Stimulated activated effector memory CD8-positive, alpha-beta T cell treated with anti-CD3 and anti-CD28 coated beads, Interleukin-12 subunit alpha, Interleukin-12 subunit beta, amount 100 ng/mL, for 72 hours (primary cell): Measurements from ENCODE around the gene ATP6AP2.

Experiments
- ATAC-seq: fragments of 150-1000 bp; cut with Tn5 transposase; 2 replicates; pipeline ENCODE4 v1.10.0; 2021
- DNase-seq, 2 donors: peaks; one replicate each; pipeline ENCODE4 v3.0.0; 2021 to 2022; ENCODE audit warnings: low spot score in 2 of 2
- H3K27ac Mint-ChIP-seq: one replicate; pipeline ENCODE4 v1.8.0; 2022; ENCODE audit warnings: mild to moderate bottlenecking, mixed read lengths
- H3K36me3 Mint-ChIP-seq: one replicate; pipeline ENCODE4 v1.8.0; 2022; ENCODE audit warnings: mild to moderate bottlenecking, mixed read lengths
- H3K4me1 Mint-ChIP-seq: one replicate; pipeline ENCODE4 v1.8.0; 2022; ENCODE audit warnings: mixed read lengths
- H3K4me3 Mint-ChIP-seq: one replicate; pipeline ENCODE4 v1.8.0; 2022; ENCODE audit warnings: mild to moderate bottlenecking, mixed read lengths
- H3K9me3 Mint-ChIP-seq: one replicate; pipeline ENCODE4 v1.8.0; 2022; ENCODE audit warnings: mixed read lengths

ATP6AP2 gene

GRCh38 chrX:40580537-40581335 is at the start of gene ATP6AP2:
TSS of gene ATP6AP2 (plus strand) at chrX:40580970. CDS start at chrX:40581066, 96 bp downstream.
- peak within 1 kb of the TSS; percentile 91 for H3K4me3 Mint-ChIP-seq
- H3K36me3 Mint-ChIP-seq, result no peaks in the 10 kb centered on the region
- H3K27ac Mint-ChIP-seq, result peak within 1 kb of the TSS; percentile 96
- peak; percentile 98 for ATAC-seq
- peak; percentile 63 to 90 for DNase-seq
- H3K9me3 Mint-ChIP-seq, result no peaks in the 10 kb centered on the region
- H3K4me1 Mint-ChIP-seq, result peaks cover 27% of the 10 kb centered on the region

- no peak overlapping the region for H3K27ac Mint-ChIP-seq
- no peaks in the 10 kb centered on the region for H3K36me3 Mint-ChIP-seq
- ATAC-seq (no peak), DNase-seq (no peak)
- H3K4me1 Mint-ChIP-seq, result no peaks in the 10 kb centered on the region
- H3K9me3 Mint-ChIP-seq, result no peaks in the 10 kb centered on the region
- no peak overlapping the region for H3K4me3 Mint-ChIP-seq
Observed at GRCh38 chrX:40531056-40531826, 49.5 kb upstream of the ATP6AP2 start.

- Mint-ChIP-seq H3K4me1 (peaks cover 27% of the 10 kb centered on the region), H3K4me3 (no peak overlapping the region), H3K36me3 (no peaks in the 10 kb centered on the region), H3K27ac (no peak overlapping the region), H3K9me3 (no peaks in the 10 kb centered on the region)
- DNase-seq, result no peak
- ATAC-seq, result no peak
Observed at GRCh38 chrX:40537310-40537709, 43.5 kb upstream of the ATP6AP2 start.

GRCh38 chrX:40538406-40538805 is 42.4 kb upstream of the ATP6AP2 start:
- DNase-seq, result no peak
- H3K36me3 Mint-ChIP-seq, result no peaks in the 10 kb centered on the region
- H3K9me3 Mint-ChIP-seq, result no peaks in the 10 kb centered on the region
- H3K4me3 Mint-ChIP-seq, result peak overlapping the region; percentile 46
- no peak for ATAC-seq
- no peak overlapping the region for H3K27ac Mint-ChIP-seq
- peaks cover 27% of the 10 kb centered on the region for H3K4me1 Mint-ChIP-seq

GRCh38 chrX:40539214-40540142 is 41.3 kb upstream of the ATP6AP2 start:
- Mint-ChIP-seq H3K4me1 (peaks cover 31% of the 10 kb centered on the region), H3K36me3 (no peaks in the 10 kb centered on the region), H3K27ac (no peak overlapping the region), H3K9me3 (no peaks in the 10 kb centered on the region), H3K4me3 (peak overlapping the region; percentile 46)
- ATAC-seq (peak; percentile 92), DNase-seq (peak; percentile 25 to 73)

- Mint-ChIP-seq H3K27ac (no peak overlapping the region), H3K36me3 (no peaks in the 10 kb centered on the region), H3K9me3 (no peaks in the 10 kb centered on the region), H3K4me3 (no peak overlapping the region), H3K4me1 (peaks cover 31% of the 10 kb centered on the region)
- ATAC-seq, result no peak
- no peak for DNase-seq
Observed at GRCh38 chrX:40542208-40542607, 38.6 kb upstream of the ATP6AP2 start.

- no peak overlapping the region for H3K27ac Mint-ChIP-seq
- no peak overlapping the region for H3K4me3 Mint-ChIP-seq
- no peaks in the 10 kb centered on the region for H3K36me3 Mint-ChIP-seq
- ATAC-seq (no peak), DNase-seq (no peak)
- H3K9me3 Mint-ChIP-seq, result no peaks in the 10 kb centered on the region
- H3K4me1 Mint-ChIP-seq, result peaks cover 30% of the 10 kb centered on the region
Observed at GRCh38 chrX:40542972-40543371, 37.8 kb upstream of the ATP6AP2 start.

GRCh38 chrX:40543661-40544328 is 37.0 kb upstream of the ATP6AP2 start:
- Mint-ChIP-seq H3K36me3 (no peaks in the 10 kb centered on the region), H3K27ac (no peak overlapping the region), H3K4me3 (no peak overlapping the region), H3K9me3 (no peaks in the 10 kb centered on the region), H3K4me1 (peaks cover 22% of the 10 kb centered on the region)
- DNase-seq (peak in 1 of 2 donors; percentile 3), ATAC-seq (no peak)

GRCh38 chrX:40544343-40545266 is 36.2 kb upstream of the ATP6AP2 start:
- ATAC-seq, result peak; percentile 51

GRCh38 chrX:40546870-40547269 is 33.9 kb upstream of the ATP6AP2 start:
- no peak for ATAC-seq
- H3K4me3 Mint-ChIP-seq, result no peak overlapping the region
- DNase-seq, result no peak
- H3K27ac Mint-ChIP-seq, result no peak overlapping the region
- H3K36me3 Mint-ChIP-seq, result no peaks in the 10 kb centered on the region
- no peaks in the 10 kb centered on the region for H3K9me3 Mint-ChIP-seq
- H3K4me1 Mint-ChIP-seq, result peaks cover 4% of the 10 kb centered on the region

More at GRCh38 chrX:40544343-40545266, 36.2 kb upstream of the ATP6AP2 start:
- H3K36me3 Mint-ChIP-seq, result no peaks in the 10 kb centered on the region
- no peaks in the 10 kb centered on the region for H3K9me3 Mint-ChIP-seq
- H3K27ac Mint-ChIP-seq, result no peak overlapping the region
- H3K4me3 Mint-ChIP-seq, result no peak overlapping the region
- H3K4me1 Mint-ChIP-seq, result peaks cover 13% of the 10 kb centered on the region
- no peak for DNase-seq

GRCh38 chrX:40550066-40550465 is 30.7 kb upstream of the ATP6AP2 start:
- Mint-ChIP-seq H3K4me3 (no peak overlapping the region), H3K27ac (no peak overlapping the region), H3K4me1 (no peaks in the 10 kb centered on the region), H3K36me3 (no peaks in the 10 kb centered on the region), H3K9me3 (no peaks in the 10 kb centered on the region)
- DNase-seq (no peak), ATAC-seq (no peak)

GRCh38 chrX:40552768-40553167 is 28.0 kb upstream of the ATP6AP2 start:
- H3K36me3 Mint-ChIP-seq, result no peaks in the 10 kb centered on the region
- H3K27ac Mint-ChIP-seq, result no peak overlapping the region
- H3K4me1 Mint-ChIP-seq, result no peaks in the 10 kb centered on the region

GRCh38 chrX:40558590-40558989 is 22.2 kb upstream of the ATP6AP2 start:
- Mint-ChIP-seq H3K4me1 (no peaks in the 10 kb centered on the region), H3K27ac (no peak overlapping the region), H3K9me3 (no peaks in the 10 kb centered on the region), H3K4me3 (no peak overlapping the region), H3K36me3 (no peaks in the 10 kb centered on the region)
- DNase-seq (no peak), ATAC-seq (no peak)

More at GRCh38 chrX:40552768-40553167, 28.0 kb upstream of the ATP6AP2 start:
- H3K9me3 Mint-ChIP-seq, result no peaks in the 10 kb centered on the region
- H3K4me3 Mint-ChIP-seq, result no peak overlapping the region
- ATAC-seq (no peak), DNase-seq (no peak)

- H3K27ac Mint-ChIP-seq, result no peak overlapping the region
- no peaks in the 10 kb centered on the region for H3K4me1 Mint-ChIP-seq
- H3K9me3 Mint-ChIP-seq, result no peaks in the 10 kb centered on the region
- no peak for ATAC-seq
- no peaks in the 10 kb centered on the region for H3K36me3 Mint-ChIP-seq
- no peak overlapping the region for H3K4me3 Mint-ChIP-seq
- no peak for DNase-seq
Observed at GRCh38 chrX:40563784-40564183, 17.0 kb upstream of the ATP6AP2 start.
